HEK293 (cell line): ENCODE data around the gene IGFBP7.

Source experiments
- CTCF ChIA-PET: fragments of 350-600 bp; formaldehyde crosslinking; extraction: SDS; loops from one replicate; lab custom pipeline; 2021; ENCODE audit warnings: antibody characterized with exemption; lab: Yijun Ruan, JAX
- POLR2A ChIA-PET: fragments of 300-600 bp; formaldehyde crosslinking; extraction: SDS; loops from one replicate; lab custom pipeline; 2020; ENCODE audit warnings: antibody characterized with exemption, inconsistent platforms; lab: Yijun Ruan, JAX
- H3K27ac ChIP-seq: fragments of 200-500 bp; sonication (Bioruptor generic); 2 replicates; pipeline ENCODE4 v1.5.1; 2014; ENCODE audit warnings: low read depth, low read length, control low read depth, inconsistent platforms; ENCODE audit errors: extremely low read depth
- H3K36me3 ChIP-seq, 2 experiments: fragments of 200-500 bp in 1 of 2; sonication (Bioruptor generic) in 1 of 2; 1 replicate in 1 of 2; 2 replicates in 1 of 2; pipeline ENCODE4 v1.5.1; 2014 to 2017; ENCODE audit warnings: inconsistent platforms in 2 of 2, low read length in 2 of 2; ENCODE audit not compliant: control insufficient read depth in 2 of 2, insufficient read depth in 1 of 2
- H3K4me1 ChIP-seq: fragments of 200-500 bp; sonication (Bioruptor generic); 2 replicates; pipeline ENCODE4 v1.5.1; 2014; ENCODE audit warnings: mild to moderate bottlenecking, low read length, inconsistent platforms; ENCODE audit not compliant: control insufficient read depth, insufficient read depth
- H3K4me3 ChIP-seq: 2 replicates; pipeline ENCODE4 v1.5.1; 2011; ENCODE audit warnings: low read depth, mild to moderate bottlenecking, control low read depth, low read length, moderate library complexity
- H3K9me3 ChIP-seq: fragments of 200-500 bp; sonication (Bioruptor generic); 2 replicates; pipeline ENCODE4 v1.5.1; 2014; ENCODE audit warnings: low read depth, low read length, inconsistent platforms; ENCODE audit not compliant: control insufficient read depth, insufficient read depth
- HOXA7 ChIP-seq: sonication (generic); formaldehyde crosslinking; IDR thresholded peaks from 2 replicates; pipeline ENCODE4 v1.8.1; 2022; ENCODE audit warnings: missing genetic modification reagents, borderline replicate concordance
- KLF10 ChIP-seq: fragments of 450-650 bp; IDR thresholded peaks from 2 replicates; pipeline ENCODE4 v1.5.1; 2018; ENCODE audit warnings: missing biosample characterization, mild to moderate bottlenecking, missing genetic modification characterization
- SETDB1 ChIP-seq: IDR thresholded peaks from one replicate; pipeline ENCODE4 v1.6.1; 2017; ENCODE audit warnings: mild to moderate bottlenecking, low read length, moderate library complexity, mixed read lengths; ENCODE audit not compliant: insufficient read length
- SP7 ChIP-seq: fragments of 450-650 bp; formaldehyde crosslinking; IDR thresholded peaks from 2 replicates; pipeline ENCODE4 v1.5.1; 2016; ENCODE audit warnings: missing biosample characterization, missing genetic modification characterization
- TRIM28 ChIP-seq: IDR thresholded peaks from 2 replicates; pipeline ENCODE4 v1.6.1; 2011; ENCODE audit warnings: low read length, control low read depth, borderline replicate concordance
- ZFP37 ChIP-seq: fragments of 450-650 bp; formaldehyde crosslinking; IDR thresholded peaks from 2 replicates; pipeline ENCODE4 v1.5.1; 2016; ENCODE audit warnings: missing biosample characterization, missing genetic modification characterization
- ZNF211 ChIP-seq: fragments of 450-650 bp; formaldehyde crosslinking; IDR thresholded peaks from 2 replicates; pipeline ENCODE4 v1.5.1; 2016; ENCODE audit warnings: low read depth, missing biosample characterization, missing genetic modification characterization
- ZNF274 ChIP-seq, 2 experiments: fragments of 200-500 bp in 1 of 2; fragments of 450-650 bp in 1 of 2; sonication (Bioruptor generic) in 1 of 2; formaldehyde crosslinking in 1 of 2; IDR thresholded peaks; 2 replicates each; pipeline versions ENCODE4 v1.5.1 to v1.6.1; 2014 to 2016; ENCODE audit warnings: borderline replicate concordance in 1 of 2, inconsistent platforms in 1 of 2, low read length in 1 of 2, missing biosample characterization in 1 of 2, missing genetic modification characterization in 1 of 2
- ZNF311 ChIP-seq: fragments of 450-650 bp; formaldehyde crosslinking; IDR thresholded peaks from 2 replicates; pipeline ENCODE4 v1.5.1; 2017; ENCODE audit warnings: missing biosample characterization, missing genetic modification characterization, borderline replicate concordance
- ZNF341 ChIP-seq: fragments of 450-650 bp; formaldehyde crosslinking; IDR thresholded peaks from 2 replicates; pipeline ENCODE4; 2016; ENCODE audit warnings: low read depth, missing biosample characterization, missing genetic modification characterization
- ZNF391 ChIP-seq: fragments of 450-650 bp; formaldehyde crosslinking; IDR thresholded peaks from 2 replicates; pipeline ENCODE4 v1.5.1; 2016; ENCODE audit warnings: low read depth, missing biosample characterization, missing genetic modification characterization, borderline replicate concordance
- ZNF473 ChIP-seq: fragments of 450-650 bp; formaldehyde crosslinking; IDR thresholded peaks from 2 replicates; pipeline ENCODE4 v1.5.1; 2017; ENCODE audit warnings: missing biosample characterization, missing genetic modification characterization
- ZNF501 ChIP-seq: fragments of 450-650 bp; formaldehyde crosslinking; IDR thresholded peaks from 2 replicates; pipeline ENCODE4 v1.5.1; 2016; ENCODE audit warnings: missing biosample characterization, missing genetic modification characterization
- ZNF658 ChIP-seq: fragments of 450-650 bp; formaldehyde crosslinking; IDR thresholded peaks from 2 replicates; pipeline ENCODE4; 2016; ENCODE audit warnings: missing biosample characterization, missing genetic modification characterization
- ZNF76 ChIP-seq: fragments of 450-650 bp; formaldehyde crosslinking; IDR thresholded peaks from 2 replicates; pipeline ENCODE4; 2016; ENCODE audit warnings: low read depth, missing biosample characterization, missing genetic modification characterization, borderline replicate concordance
- ZNF792 ChIP-seq: fragments of 450-650 bp; formaldehyde crosslinking; IDR thresholded peaks from 2 replicates; pipeline ENCODE4 v1.5.1; 2016; ENCODE audit warnings: missing biosample characterization, missing genetic modification characterization
- ZSCAN30 ChIP-seq: fragments of 450-650 bp; IDR thresholded peaks from 2 replicates; pipeline ENCODE4 v1.5.1; 2018; ENCODE audit warnings: missing biosample characterization, mild to moderate bottlenecking, missing genetic modification characterization, moderate library complexity
- TF ChIP-seq, protein P1 (sequence below): fragments of 450-650 bp; formaldehyde crosslinking; IDR thresholded peaks from 2 replicates; pipeline ENCODE4 v1.5.1; 2016; ENCODE audit warnings: missing biosample characterization, missing genetic modification characterization, borderline replicate concordance
- TF ChIP-seq, protein P2 (sequence below): fragments of 450-650 bp; formaldehyde crosslinking; IDR thresholded peaks from 2 replicates; pipeline ENCODE4 v1.5.1; 2016; ENCODE audit warnings: missing biosample characterization, missing genetic modification characterization
- TF ChIP-seq, protein P3 (sequence below): fragments of 450-650 bp; formaldehyde crosslinking; IDR thresholded peaks from 2 replicates; pipeline ENCODE4 v1.5.1; 2016; ENCODE audit warnings: missing biosample characterization, missing genetic modification characterization
- TF ChIP-seq, protein P4 (sequence below): fragments of 450-650 bp; formaldehyde crosslinking; IDR thresholded peaks from 2 replicates; pipeline ENCODE4 v1.5.1; 2016; ENCODE audit warnings: missing biosample characterization, missing genetic modification characterization
- TF ChIP-seq, protein P5 (sequence below): fragments of 450-650 bp; formaldehyde crosslinking; IDR thresholded peaks from 2 replicates; pipeline ENCODE4 v1.5.1; 2017; ENCODE audit warnings: missing biosample characterization, missing genetic modification characterization

The IGFBP7 gene

DNA sequence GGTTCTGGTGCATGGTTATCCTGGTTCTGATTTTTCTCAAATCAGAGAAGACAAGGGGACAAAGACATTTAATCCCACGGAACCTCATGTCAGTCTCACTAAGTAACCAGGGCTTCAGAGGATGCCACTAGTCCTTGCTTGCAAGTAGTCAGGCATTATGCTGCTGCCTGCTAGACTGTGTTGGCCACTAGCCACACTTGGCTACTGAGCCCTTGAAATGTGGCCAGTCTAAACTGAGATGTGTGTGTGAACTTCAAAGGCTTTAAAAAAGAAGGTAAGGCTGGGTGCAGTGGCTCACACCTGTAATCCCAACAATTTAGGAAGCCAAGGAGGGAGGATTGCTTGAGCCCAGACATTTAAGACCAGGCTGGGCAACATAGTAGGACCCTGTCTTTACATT, 48.6 kb upstream of the IGFBP7 start (continued):
- no peak for TF ChIP-seq SETDB1

DNA sequence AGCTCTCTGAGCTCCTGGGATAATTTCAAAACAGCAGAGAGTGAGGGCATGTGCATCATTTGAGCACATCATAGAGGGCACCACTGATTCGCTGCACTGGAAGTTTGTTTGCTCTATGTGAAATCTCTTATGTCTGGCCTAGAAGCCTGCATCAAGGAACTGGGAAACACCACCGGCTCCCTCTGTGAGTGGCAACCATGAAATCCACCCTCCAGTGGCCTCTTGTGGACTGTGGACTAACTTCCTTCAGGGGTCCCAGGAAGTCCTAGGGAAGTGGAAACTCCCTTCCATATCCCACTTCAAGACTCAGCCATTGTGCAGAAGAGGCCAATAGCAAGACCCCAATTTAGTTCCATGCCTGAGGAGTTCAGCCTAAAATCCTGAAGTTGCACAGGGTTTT, 48.0 kb upstream of the IGFBP7 start:
- CTCF ChIA-PET = interaction anchor here (0.5 kb wide), 1 partner anchor 21 kb away, joined by 3 read pairs; no protein-coding TSS in a partner anchor
- TF ChIP-seq ZNF391 (tag by site-specific recombination) = no peak
- TF ChIP-seq ZNF501 (tag by site-specific recombination) = no peak
- TF ChIP-seq KLF10 = no peak
- TF ChIP-seq, protein P1, sequence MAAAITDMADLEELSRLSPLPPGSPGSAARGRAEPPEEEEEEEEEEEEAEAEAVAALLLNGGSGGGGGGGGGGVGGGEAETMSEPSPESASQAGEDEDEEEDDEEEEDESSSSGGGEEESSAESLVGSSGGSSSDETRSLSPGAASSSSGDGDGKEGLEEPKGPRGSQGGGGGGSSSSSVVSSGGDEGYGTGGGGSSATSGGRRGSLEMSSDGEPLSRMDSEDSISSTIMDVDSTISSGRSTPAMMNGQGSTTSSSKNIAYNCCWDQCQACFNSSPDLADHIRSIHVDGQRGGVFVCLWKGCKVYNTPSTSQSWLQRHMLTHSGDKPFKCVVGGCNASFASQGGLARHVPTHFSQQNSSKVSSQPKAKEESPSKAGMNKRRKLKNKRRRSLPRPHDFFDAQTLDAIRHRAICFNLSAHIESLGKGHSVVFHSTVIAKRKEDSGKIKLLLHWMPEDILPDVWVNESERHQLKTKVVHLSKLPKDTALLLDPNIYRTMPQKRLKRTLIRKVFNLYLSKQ = no peak
- TF ChIP-seq ZNF311 (tag by site-specific recombination) = no peak
- no peak for TF ChIP-seq ZSCAN30 (tag by site-specific recombination)
- TF ChIP-seq, protein P2, sequence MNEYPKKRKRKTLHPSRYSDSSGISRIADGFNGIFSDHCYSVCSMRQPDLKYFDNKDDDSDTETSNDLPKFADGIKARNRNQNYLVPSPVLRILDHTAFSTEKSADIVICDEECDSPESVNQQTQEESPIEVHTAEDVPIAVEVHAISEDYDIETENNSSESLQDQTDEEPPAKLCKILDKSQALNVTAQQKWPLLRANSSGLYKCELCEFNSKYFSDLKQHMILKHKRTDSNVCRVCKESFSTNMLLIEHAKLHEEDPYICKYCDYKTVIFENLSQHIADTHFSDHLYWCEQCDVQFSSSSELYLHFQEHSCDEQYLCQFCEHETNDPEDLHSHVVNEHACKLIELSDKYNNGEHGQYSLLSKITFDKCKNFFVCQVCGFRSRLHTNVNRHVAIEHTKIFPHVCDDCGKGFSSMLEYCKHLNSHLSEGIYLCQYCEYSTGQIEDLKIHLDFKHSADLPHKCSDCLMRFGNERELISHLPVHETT (tag by site-specific recombination) = no peak
- TF ChIP-seq, protein P3, sequence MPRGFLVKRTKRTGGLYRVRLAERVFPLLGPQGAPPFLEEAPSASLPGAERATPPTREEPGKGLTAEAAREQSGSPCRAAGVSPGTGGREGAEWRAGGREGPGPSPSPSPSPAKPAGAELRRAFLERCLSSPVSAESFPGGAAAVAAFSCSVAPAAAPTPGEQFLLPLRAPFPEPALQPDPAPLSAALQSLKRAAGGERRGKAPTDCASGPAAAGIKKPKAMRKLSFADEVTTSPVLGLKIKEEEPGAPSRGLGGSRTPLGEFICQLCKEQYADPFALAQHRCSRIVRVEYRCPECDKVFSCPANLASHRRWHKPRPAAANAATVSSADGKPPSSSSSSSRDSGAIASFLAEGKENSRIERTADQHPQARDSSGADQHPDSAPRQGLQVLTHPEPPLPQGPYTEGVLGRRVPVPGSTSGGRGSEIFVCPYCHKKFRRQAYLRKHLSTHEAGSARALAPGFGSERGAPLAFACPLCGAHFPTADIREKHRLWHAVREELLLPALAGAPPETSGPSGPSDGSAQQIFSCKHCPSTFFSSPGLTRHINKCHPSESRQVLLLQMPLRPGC = no peak
- TF ChIP-seq ZNF341 (tag by site-specific recombination) = no peak
- TF ChIP-seq ZNF792 (tag by site-specific recombination) = no peak
- TF ChIP-seq, protein P4, sequence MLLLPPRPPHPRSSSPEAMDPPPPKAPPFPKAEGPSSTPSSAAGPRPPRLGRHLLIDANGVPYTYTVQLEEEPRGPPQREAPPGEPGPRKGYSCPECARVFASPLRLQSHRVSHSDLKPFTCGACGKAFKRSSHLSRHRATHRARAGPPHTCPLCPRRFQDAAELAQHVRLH (tag by site-specific recombination) = no peak
- no peak for TF ChIP-seq ZNF76 (tag by site-specific recombination)

DNA sequence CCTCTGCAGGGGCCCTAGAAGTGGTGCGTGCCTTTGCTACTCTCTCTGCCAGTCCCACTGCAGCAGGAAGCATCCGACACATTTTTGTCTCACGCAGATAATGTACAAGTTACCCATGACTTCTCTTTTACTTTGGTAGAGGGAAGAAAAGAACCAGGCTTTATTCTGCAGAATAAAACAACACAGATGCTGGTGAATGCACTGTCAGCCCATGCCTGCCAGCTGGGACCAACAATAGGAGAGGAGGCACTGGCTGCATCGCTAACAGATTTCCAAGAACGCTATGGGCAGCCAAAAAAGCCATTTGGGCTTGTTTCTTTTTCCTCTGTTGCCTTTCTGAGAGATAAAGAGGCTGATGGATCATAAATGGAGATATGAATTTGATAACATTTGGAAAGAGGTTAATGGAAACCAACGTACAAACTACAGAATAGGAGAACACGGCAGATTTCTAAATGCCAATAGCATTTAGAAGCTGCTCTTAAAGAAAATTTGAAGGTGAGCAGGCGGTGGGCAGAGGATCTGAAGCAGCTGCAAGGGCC, 47.5 kb upstream of the IGFBP7 start:
- no peaks in the 10 kb centered on the region for H3K9me3 ChIP-seq
- ChIA-PET POLR2A (no interaction called here), CTCF (interaction anchor here (0.5 to 0.7 kb wide), 3 partner anchors 21 to 115 kb away, joined by 3 read pairs; no protein-coding TSS in a partner anchor)
- H3K27ac ChIP-seq = no peak overlapping the region
- no peaks in the 10 kb centered on the region for H3K4me1 ChIP-seq
- no peak for TF ChIP-seq TRIM28
- TF ChIP-seq ZNF211 = no peak
- no peak for TF ChIP-seq ZNF274 (IDR thresholded peaks at IDR 0.05; ENCODE audit: low read length)
- no peak for TF ChIP-seq ZNF274 (tag by site-specific recombination; IDR thresholded peaks at IDR 0.05; ENCODE audit: borderline replicate concordance)
- TF ChIP-seq, protein P5, sequence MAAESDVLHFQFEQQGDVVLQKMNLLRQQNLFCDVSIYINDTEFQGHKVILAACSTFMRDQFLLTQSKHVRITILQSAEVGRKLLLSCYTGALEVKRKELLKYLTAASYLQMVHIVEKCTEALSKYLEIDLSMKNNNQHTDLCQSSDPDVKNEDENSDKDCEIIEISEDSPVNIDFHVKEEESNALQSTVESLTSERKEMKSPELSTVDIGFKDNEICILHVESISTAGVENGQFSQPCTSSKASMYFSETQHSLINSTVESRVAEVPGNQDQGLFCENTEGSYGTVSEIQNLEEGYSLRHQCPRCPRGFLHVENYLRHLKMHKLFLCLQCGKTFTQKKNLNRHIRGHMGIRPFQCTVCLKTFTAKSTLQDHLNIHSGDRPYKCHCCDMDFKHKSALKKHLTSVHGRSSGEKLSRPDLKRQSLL (tag by site-specific recombination) = no peak
- no peak for TF ChIP-seq HOXA7 (CRISPR knock-in tag)
- TF ChIP-seq ZFP37 (tag by site-specific recombination) = no peak
- no peak for TF ChIP-seq SP7 (tag by site-specific recombination)
- TF ChIP-seq ZNF473 (tag by site-specific recombination) = no peak
- no peak for TF ChIP-seq ZNF658 (tag by site-specific recombination)
- no peak overlapping the region for H3K4me3 ChIP-seq
- H3K36me3 ChIP-seq = no peaks in the 10 kb centered on the region

More for the DNA sequence above, 48.0 kb upstream of the IGFBP7 start:
- POLR2A ChIA-PET = no interaction called here
- no peaks in the 10 kb centered on the region for H3K4me1 ChIP-seq
- H3K36me3 ChIP-seq = no peaks in the 10 kb centered on the region
- H3K4me3 ChIP-seq = no peak overlapping the region
- no peaks in the 10 kb centered on the region for H3K9me3 ChIP-seq
- no peak overlapping the region for H3K27ac ChIP-seq
